Activated T-helper 1 cell treated with anti-CD3 and anti-CD28 coated beads, Interleukin-12 subunit alpha, Interleukin-12 subunit beta, Interleukin-2, Interleukin-4 antibody, amounts not matched to agents 30 ng/mL and 10 ng/mL and 1 ng/mL, durations not matched to agents 14 hours and 24 hours and 36 hours (primary cell): Measurements from ENCODE around the gene CRIM1. TPM values are rescaled to one million over a fixed set of nuclear protein-coding genes. Genes with fewer than 3 reads are reported as not detected.

ENCODE experiments used
- DNase-seq: peaks from one replicate; pipeline ENCODE4 v3.0.0; 2021; ENCODE audit warnings: low spot score
- H3K27ac Mint-ChIP-seq: one replicate; pipeline ENCODE4 v1.8.0; 2021; ENCODE audit warnings: mild to moderate bottlenecking, mixed read lengths
- H3K27me3 Mint-ChIP-seq: one replicate; pipeline ENCODE4 v1.8.0; 2022; ENCODE audit warnings: mild to moderate bottlenecking, moderate library complexity, mixed read lengths; ENCODE audit not compliant: insufficient read depth
- H3K36me3 Mint-ChIP-seq: one replicate; pipeline ENCODE4 v1.8.0; 2021; ENCODE audit warnings: low read depth, mixed read lengths
- H3K4me1 Mint-ChIP-seq: one replicate; pipeline ENCODE4 v1.8.0; 2021; ENCODE audit warnings: low read depth, mixed read lengths
- H3K4me3 Mint-ChIP-seq: one replicate; pipeline ENCODE4 v1.8.0; 2021; ENCODE audit warnings: mild to moderate bottlenecking, moderate library complexity, mixed read lengths
- H3K9me3 Mint-ChIP-seq: one replicate; pipeline ENCODE4 v1.8.0; 2021; ENCODE audit warnings: mixed read lengths
- intact Hi-C: fragments of 100-400 bp; cut with micrococcal nuclease; formaldehyde crosslinking; loops from one replicate; pipeline ENCODE4 v1.15.1; 2024
- total RNA-seq: library from RNA; stranded (reverse); gene quantifications from 2 replicates; pipeline ENCODE4 v1.2.3, GENCODE V29; 2022

The CRIM1 gene
- total RNA-seq, 1 donor from 2014 or later: 15.3 TPM

- Mint-ChIP-seq H3K4me1 (peaks cover 10% of the 10 kb centered on the region), H3K27me3 (peaks cover 6% of the 10 kb centered on the region), H3K4me3 (no peak overlapping the region), H3K36me3 (no peaks in the 10 kb centered on the region), H3K9me3 (no peaks in the 10 kb centered on the region), H3K27ac (no peak overlapping the region)
- intact Hi-C loops: no loop called here
- DNase-seq: no peak
Measured at GRCh38 chr2:36335597-36335996, 20.0 kb upstream of the CRIM1 start.

GRCh38 chr2:36336321-36336720 lies 19.3 kb upstream of the CRIM1 start:
- Mint-ChIP-seq H3K4me1 (peaks cover 10% of the 10 kb centered on the region), H3K27ac (no peak overlapping the region), H3K36me3 (no peaks in the 10 kb centered on the region), H3K9me3 (no peaks in the 10 kb centered on the region), H3K4me3 (no peak overlapping the region), H3K27me3 (peaks cover 6% of the 10 kb centered on the region)
- intact Hi-C loops: no loop called here
- DNase-seq: no peak

GRCh38 chr2:36337354-36337753 lies 18.2 kb upstream of the CRIM1 start:
- H3K4me1 Mint-ChIP-seq: peaks cover 10% of the 10 kb centered on the region
- H3K36me3 Mint-ChIP-seq: no peaks in the 10 kb centered on the region
- no peak overlapping the region for H3K4me3 Mint-ChIP-seq
- intact Hi-C loops: loop anchor here (1.0 kb wide), 1 partner anchor 190 kb away; no protein-coding TSS in a partner anchor
- H3K27me3 Mint-ChIP-seq: peaks cover 6% of the 10 kb centered on the region
- no peak for DNase-seq
- H3K9me3 Mint-ChIP-seq: no peaks in the 10 kb centered on the region
- H3K27ac Mint-ChIP-seq: no peak overlapping the region

- Mint-ChIP-seq H3K27me3 (peaks cover 8% of the 10 kb centered on the region), H3K36me3 (no peaks in the 10 kb centered on the region), H3K9me3 (no peaks in the 10 kb centered on the region), H3K4me1 (peaks cover 10% of the 10 kb centered on the region), H3K27ac (no peak overlapping the region), H3K4me3 (no peak overlapping the region)
- intact Hi-C loops: no loop called here
- no peak for DNase-seq
Measured at GRCh38 chr2:36338124-36338826, 17.3 kb upstream of the CRIM1 start.

- Mint-ChIP-seq H3K9me3 (no peaks in the 10 kb centered on the region), H3K27me3 (peaks cover 12% of the 10 kb centered on the region), H3K27ac (no peak overlapping the region), H3K4me3 (no peak overlapping the region), H3K36me3 (no peaks in the 10 kb centered on the region), H3K4me1 (peaks cover 10% of the 10 kb centered on the region)
- intact Hi-C loops: no loop called here
- DNase-seq: no peak
Measured at GRCh38 chr2:36338827-36339145, 16.8 kb upstream of the CRIM1 start.

GRCh38 chr2:36339607-36340218 lies 15.9 kb upstream of the CRIM1 start:
- H3K4me3 Mint-ChIP-seq: no peak overlapping the region
- no peaks in the 10 kb centered on the region for H3K36me3 Mint-ChIP-seq
- H3K9me3 Mint-ChIP-seq: no peaks in the 10 kb centered on the region
- H3K4me1 Mint-ChIP-seq: peaks cover 10% of the 10 kb centered on the region
- no peak overlapping the region for H3K27ac Mint-ChIP-seq
- intact Hi-C loops: no loop called here
- H3K27me3 Mint-ChIP-seq: peaks cover 14% of the 10 kb centered on the region
- DNase-seq: no peak

GRCh38 chr2:36343606-36344005 lies 12.0 kb upstream of the CRIM1 start:
- Mint-ChIP-seq H3K9me3 (no peaks in the 10 kb centered on the region), H3K36me3 (no peaks in the 10 kb centered on the region), H3K27me3 (peaks cover 28% of the 10 kb centered on the region), H3K4me3 (no peak overlapping the region), H3K4me1 (no peaks in the 10 kb centered on the region), H3K27ac (no peak overlapping the region)
- intact Hi-C loops: no loop called here
- DNase-seq: no peak

- Mint-ChIP-seq H3K9me3 (no peaks in the 10 kb centered on the region), H3K27ac (no peak overlapping the region), H3K27me3 (peaks cover 41% of the 10 kb centered on the region), H3K36me3 (no peaks in the 10 kb centered on the region), H3K4me1 (peaks cover 7% of the 10 kb centered on the region), H3K4me3 (no peak overlapping the region)
- DNase-seq: no peak
- intact Hi-C loops: no loop called here
Measured at GRCh38 chr2:36348721-36349120, 6.9 kb upstream of the CRIM1 start.

GRCh38 chr2:36351291-36351690 lies 4.3 kb upstream of the CRIM1 start:
- intact Hi-C loops: no loop called here
- H3K9me3 Mint-ChIP-seq: no peaks in the 10 kb centered on the region
- H3K27me3 Mint-ChIP-seq: peaks cover 47% of the 10 kb centered on the region
- H3K4me1 Mint-ChIP-seq: peaks cover 19% of the 10 kb centered on the region
- no peak overlapping the region for H3K27ac Mint-ChIP-seq
- DNase-seq: no peak
- H3K4me3 Mint-ChIP-seq: no peak overlapping the region
- H3K36me3 Mint-ChIP-seq: no peaks in the 10 kb centered on the region

- peaks cover 44% of the 10 kb centered on the region for H3K27me3 Mint-ChIP-seq
- H3K27ac Mint-ChIP-seq: no peak overlapping the region
- intact Hi-C loops: loop anchor here (1.0 to 2.0 kb wide), 4 partner anchors 106 to 433 kb away; no protein-coding TSS in a partner anchor
- H3K4me3 Mint-ChIP-seq: no peak overlapping the region
- DNase-seq: no peak
- peaks cover 19% of the 10 kb centered on the region for H3K4me1 Mint-ChIP-seq
- H3K36me3 Mint-ChIP-seq: no peaks in the 10 kb centered on the region
- no peaks in the 10 kb centered on the region for H3K9me3 Mint-ChIP-seq
Measured at GRCh38 chr2:36351736-36352349, 3.7 kb upstream of the CRIM1 start.

GRCh38 chr2:36352701-36353100 lies 2.9 kb upstream of the CRIM1 start:
- H3K36me3 Mint-ChIP-seq: no peaks in the 10 kb centered on the region
- DNase-seq: no peak
- H3K27me3 Mint-ChIP-seq: peaks cover 49% of the 10 kb centered on the region
- peaks cover 27% of the 10 kb centered on the region for H3K4me1 Mint-ChIP-seq
- intact Hi-C loops: loop anchor here (1.0 to 2.0 kb wide), 4 partner anchors 106 to 432 kb away; no protein-coding TSS in a partner anchor
- no peak overlapping the region for H3K27ac Mint-ChIP-seq
- no peak overlapping the region for H3K4me3 Mint-ChIP-seq
- no peaks in the 10 kb centered on the region for H3K9me3 Mint-ChIP-seq

- intact Hi-C loops: loop anchor here (2.0 to 5.0 kb wide), 3 partner anchors 48 to 472 kb away; no protein-coding TSS in a partner anchor
- no peak for DNase-seq
- H3K27ac Mint-ChIP-seq: peak overlapping the region; percentile 57
- H3K36me3 Mint-ChIP-seq: no peaks in the 10 kb centered on the region
- peaks cover 54% of the 10 kb centered on the region for H3K27me3 Mint-ChIP-seq
- peaks cover 44% of the 10 kb centered on the region for H3K4me1 Mint-ChIP-seq
- no peaks in the 10 kb centered on the region for H3K9me3 Mint-ChIP-seq
- H3K4me3 Mint-ChIP-seq: peak overlapping the region; percentile 80
Measured at GRCh38 chr2:36354811-36355150, 797 bp upstream of the CRIM1 start.

- Mint-ChIP-seq H3K9me3 (no peaks in the 10 kb centered on the region), H3K27me3 (peaks cover 64% of the 10 kb centered on the region), H3K36me3 (no peaks in the 10 kb centered on the region), H3K4me1 (peaks cover 44% of the 10 kb centered on the region), H3K4me3 (peak overlapping the region; percentile 61), H3K27ac (no peak overlapping the region)
- intact Hi-C loops: loop anchor here (1.0 to 5.0 kb wide), 8 partner anchors 46 to 729 kb away; partner anchors contain the start of genes FEZ2, GPATCH11, HEATR5B and STRN
- no peak for DNase-seq
Measured at GRCh38 chr2:36355890-36356297, 316 bp downstream of the CRIM1 start.
